ENCODE results near the gene FHIT. TPM values are rescaled to one million over a fixed set of nuclear protein-coding genes. Genes with fewer than 3 reads are reported as not detected.

The FHIT gene
- total and polyA plus RNA-seq, 2 of the 4 experiments (the other 2 are of a cell fraction), result 0.07 TPM; not detected in 1

DNA sequence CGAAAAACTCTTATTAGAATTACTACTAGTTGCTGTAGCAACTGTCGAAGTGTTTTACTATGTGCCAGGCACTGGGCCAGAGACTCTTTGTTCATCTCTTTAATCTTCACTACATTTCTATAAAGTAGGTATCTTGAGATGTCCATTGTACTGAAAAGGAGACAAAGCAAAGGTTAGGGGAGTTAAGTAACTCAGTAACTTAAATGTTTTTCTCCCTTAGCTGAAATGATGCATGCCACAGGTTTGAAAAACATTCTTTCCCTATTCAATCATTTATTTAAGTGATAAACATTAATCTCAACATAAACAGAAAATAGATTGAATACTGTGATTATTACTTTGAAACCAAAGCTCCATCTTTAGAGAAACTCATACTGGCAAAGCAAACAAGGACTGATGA is 776.2 kb downstream of the FHIT start:
- Histone ChIP-seq H3K23ac (ENCODE audit: low read depth, low read length) (no peak overlapping the region), H3K4me3 (ENCODE audit: insufficient read depth, low read depth, low read length) (no peak overlapping the region), H3K9me3 (ENCODE audit: control insufficient read depth, insufficient read depth, low read length) (0 out of 2 replicates have a peak, but pooled peaks cover 2% of the 10 kb centered on the region), H3K9me1 (ENCODE audit: insufficient read depth, low read length) (no peaks in the 10 kb centered on the region), H3K4ac (ENCODE audit: low read depth, low read length) (no peak overlapping the region), H2AK5ac (ENCODE audit: low read depth, low read length) (no peak overlapping the region), H3K14ac (replicated peaks; ENCODE audit: low read depth, low read length) (no peak overlapping the region), H4K91ac (ENCODE audit: insufficient read depth, low read depth, low read length) (no peak overlapping the region), H3K4me2 (ENCODE audit: low read depth, low read length) (no peak overlapping the region), H3K9ac (ENCODE audit: low read depth, low read length) (no peak overlapping the region), H2BK20ac (ENCODE audit: low read depth, low read length) (no peak overlapping the region), H3K56ac (ENCODE audit: extremely low read depth, insufficient read depth, low read length) (no peak overlapping the region), H2BK15ac (ENCODE audit: low read depth, low read length) (no peak overlapping the region), H2AFZ (replicated peaks; ENCODE audit: low read length, poor library complexity) (no peak overlapping the region), H3K18ac (ENCODE audit: low read depth, low read length) (no peak overlapping the region), H2BK120ac (ENCODE audit: low read depth, low read length) (no peak overlapping the region), H4K20me1 (ENCODE audit: insufficient read depth, low read length) (no peaks in the 10 kb centered on the region), H2AK9ac (replicated peaks; ENCODE audit: low read depth, low read length, poor library complexity) (no peak overlapping the region), H3K27ac (ENCODE audit: insufficient read depth, low read length) (no peak overlapping the region), H3K4me1 (ENCODE audit: control insufficient read depth, insufficient read depth, low read length) (no peaks in the 10 kb centered on the region), H2BK5ac (ENCODE audit: low read depth, low read length, poor library complexity, severe bottlenecking) (no peak overlapping the region), H3K27me3 (ENCODE audit: control insufficient read depth, insufficient read depth, low read length) (no peaks in the 10 kb centered on the region), H4K5ac (ENCODE audit: low read depth, low read length) (no peak overlapping the region), H4K8ac (ENCODE audit: low read depth in 2 of 2, low read length in 2 of 2) (no peak overlapping the region), H3K36me3 (ENCODE audit: control insufficient read depth, insufficient read depth, low read length) (no peaks in the 10 kb centered on the region), H3K79me1 (ENCODE audit: low read depth in 1 of 2, low read length in 2 of 2) (no peaks in the 10 kb centered on the region)
- intact Hi-C loops (cut with micrococcal nuclease) (loop anchor here (5.0 kb wide), 1 partner anchor 1067 kb away; no protein-coding TSS in a partner anchor), in situ Hi-C loops (cut with MboI; ENCODE audit: low sequenced_read_pairs) (no loop called here), dilution Hi-C loops (cut with HindIII; ENCODE audit: low sequenced_read_pairs, unreplicated experiment) (no loop called here)
- DNase-seq (no peak), ATAC-seq (ENCODE audit: low read depth) (no peak)
- POLR2A ChIA-PET (ENCODE audit: unreplicated experiment), result no interaction called here
- TF ChIP-seq MAZ (IDR thresholded peaks at IDR 0.05; ENCODE audit: borderline replicate concordance, low read depth, low read length), result no peak
- no peak for TF ChIP-seq RAD21 (IDR thresholded peaks at IDR 0.05; ENCODE audit: low read length)
- no peak for TF ChIP-seq CEBPB (IDR thresholded peaks at IDR 0.05; ENCODE audit: low read depth, low read length)
- TF ChIP-seq, protein P1, sequence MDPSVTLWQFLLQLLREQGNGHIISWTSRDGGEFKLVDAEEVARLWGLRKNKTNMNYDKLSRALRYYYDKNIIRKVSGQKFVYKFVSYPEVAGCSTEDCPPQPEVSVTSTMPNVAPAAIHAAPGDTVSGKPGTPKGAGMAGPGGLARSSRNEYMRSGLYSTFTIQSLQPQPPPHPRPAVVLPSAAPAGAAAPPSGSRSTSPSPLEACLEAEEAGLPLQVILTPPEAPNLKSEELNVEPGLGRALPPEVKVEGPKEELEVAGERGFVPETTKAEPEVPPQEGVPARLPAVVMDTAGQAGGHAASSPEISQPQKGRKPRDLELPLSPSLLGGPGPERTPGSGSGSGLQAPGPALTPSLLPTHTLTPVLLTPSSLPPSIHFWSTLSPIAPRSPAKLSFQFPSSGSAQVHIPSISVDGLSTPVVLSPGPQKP (IDR thresholded peaks at IDR 0.05; ENCODE audit: borderline replicate concordance, low read depth, low read length), result no peak
- TF ChIP-seq RFX5 (IDR thresholded peaks at IDR 0.05; ENCODE audit: low read depth, low read length), result no peak
- no peak for TF ChIP-seq MAFK (IDR thresholded peaks at IDR 0.05; ENCODE audit: low read depth, low read length)
- no peak for TF ChIP-seq MXI1 (IDR thresholded peaks at IDR 0.05; ENCODE audit: borderline replicate concordance, low read depth, low read length)
- TF ChIP-seq, protein P2, sequence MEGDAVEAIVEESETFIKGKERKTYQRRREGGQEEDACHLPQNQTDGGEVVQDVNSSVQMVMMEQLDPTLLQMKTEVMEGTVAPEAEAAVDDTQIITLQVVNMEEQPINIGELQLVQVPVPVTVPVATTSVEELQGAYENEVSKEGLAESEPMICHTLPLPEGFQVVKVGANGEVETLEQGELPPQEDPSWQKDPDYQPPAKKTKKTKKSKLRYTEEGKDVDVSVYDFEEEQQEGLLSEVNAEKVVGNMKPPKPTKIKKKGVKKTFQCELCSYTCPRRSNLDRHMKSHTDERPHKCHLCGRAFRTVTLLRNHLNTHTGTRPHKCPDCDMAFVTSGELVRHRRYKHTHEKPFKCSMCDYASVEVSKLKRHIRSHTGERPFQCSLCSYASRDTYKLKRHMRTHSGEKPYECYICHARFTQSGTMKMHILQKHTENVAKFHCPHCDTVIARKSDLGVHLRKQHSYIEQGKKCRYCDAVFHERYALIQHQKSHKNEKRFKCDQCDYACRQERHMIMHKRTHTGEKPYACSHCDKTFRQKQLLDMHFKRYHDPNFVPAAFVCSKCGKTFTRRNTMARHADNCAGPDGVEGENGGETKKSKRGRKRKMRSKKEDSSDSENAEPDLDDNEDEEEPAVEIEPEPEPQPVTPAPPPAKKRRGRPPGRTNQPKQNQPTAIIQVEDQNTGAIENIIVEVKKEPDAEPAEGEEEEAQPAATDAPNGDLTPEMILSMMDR (conservative IDR thresholded peaks at IDR 0.05; ENCODE audit: low read depth, low read length), result no peak
- TF ChIP-seq SMC3 (IDR thresholded peaks at IDR 0.05; ENCODE audit: low read depth, low read length), result no peak
- TF ChIP-seq CHD1 (IDR thresholded peaks at IDR 0.05; ENCODE audit: low read depth, low read length), result no peak
- TF ChIP-seq, protein P3, sequence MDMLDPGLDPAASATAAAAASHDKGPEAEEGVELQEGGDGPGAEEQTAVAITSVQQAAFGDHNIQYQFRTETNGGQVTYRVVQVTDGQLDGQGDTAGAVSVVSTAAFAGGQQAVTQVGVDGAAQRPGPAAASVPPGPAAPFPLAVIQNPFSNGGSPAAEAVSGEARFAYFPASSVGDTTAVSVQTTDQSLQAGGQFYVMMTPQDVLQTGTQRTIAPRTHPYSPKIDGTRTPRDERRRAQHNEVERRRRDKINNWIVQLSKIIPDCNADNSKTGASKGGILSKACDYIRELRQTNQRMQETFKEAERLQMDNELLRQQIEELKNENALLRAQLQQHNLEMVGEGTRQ (IDR thresholded peaks at IDR 0.05; ENCODE audit: low read depth, low read length), result no peak
- TF ChIP-seq FOS (IDR thresholded peaks at IDR 0.05; ENCODE audit: low read depth, low read length), result no peak
- no TSS peak for BruUV-seq (replicated peaks)
- WGBS, 2 experiments (ENCODE audit: extremely low coverage in 2 of 2, insufficient read length in 1 of 2), result no CpG with 5 or more reads among the region's 2 CpGs
- CTCF ChIA-PET, result no interaction called here
